SU-DHL-6 (cell line): ENCODE results near the gene PDE4D.

Source experiments
- H2AFZ ChIP-seq: fragments of 200-600 bp; sonication (generic); 2 replicates; pipeline ENCODE4 v1.6.1; 2014; ENCODE audit warnings: low read depth, mild to moderate bottlenecking, moderate library complexity, mixed read lengths, antibody characterized with exemption, low read length; ENCODE audit not compliant: severe bottlenecking
- H3F3A ChIP-seq: fragments of 200-600 bp; shearing (Covaris generic); 2 replicates; pipeline ENCODE4 v1.6.0; 2016; ENCODE audit warnings: antibody characterized with exemption, mild to moderate bottlenecking; ENCODE audit not compliant: insufficient read depth
- H3K27ac ChIP-seq: fragments of 200-600 bp; sonication (generic); 2 replicates; pipeline ENCODE4 v1.5.1; 2016; ENCODE audit warnings: low read depth, mild to moderate bottlenecking, low read length, moderate library complexity, mixed read lengths
- H3K27me3 ChIP-seq: fragments of 200-600 bp; sonication (generic), shearing (Covaris generic); 2 replicates; pipeline ENCODE4 v1.6.0; 2014; ENCODE audit warnings: mild to moderate bottlenecking, low read length
- H3K36me3 ChIP-seq: fragments of 200-600 bp; sonication (generic); 2 replicates; pipeline ENCODE4 v1.6.1; 2014; ENCODE audit warnings: mild to moderate bottlenecking, low read length, mixed read lengths
- H3K4me2 ChIP-seq: fragments of 300-600, 200-600 bp; shearing (Covaris generic), sonication (generic); 2 replicates; pipeline ENCODE4 v1.6.0; 2014; ENCODE audit warnings: low read length, low read depth, mild to moderate bottlenecking; ENCODE audit not compliant: poor library complexity, severe bottlenecking
- H3K4me3 ChIP-seq: fragments of 200-600 bp; sonication (generic); 2 replicates; pipeline ENCODE4 v1.5.1; 2014; ENCODE audit warnings: antibody characterized with exemption, low read length, mild to moderate bottlenecking, mixed read lengths; ENCODE audit not compliant: insufficient read depth, poor library complexity, severe bottlenecking
- H3K79me2 ChIP-seq: fragments of 200-600 bp; sonication (generic); 2 replicates; pipeline ENCODE4 v1.6.1; 2014; ENCODE audit warnings: mild to moderate bottlenecking, low read length, moderate library complexity; ENCODE audit not compliant: insufficient read depth
- H3K9ac ChIP-seq: fragments of 200-600 bp; sonication (generic); 2 replicates; pipeline ENCODE4 v1.7.0; 2014; ENCODE audit warnings: mild to moderate bottlenecking, low read length
- H3K9me2 ChIP-seq: fragments of 200-600 bp; sonication (generic); replicated peaks from 2 replicates; pipeline ENCODE4 v1.6.1; 2014; ENCODE audit warnings: low read length; ENCODE audit not compliant: insufficient read depth
- H3K9me3 ChIP-seq: fragments of 200-600 bp; sonication (generic); 2 replicates; pipeline ENCODE4 v1.6.1; 2014; ENCODE audit warnings: low read length, mixed read lengths; ENCODE audit not compliant: insufficient read depth
- H4K20me1 ChIP-seq: fragments of 200-600 bp; sonication (generic); 2 replicates; pipeline ENCODE4 v1.6.1; 2014; ENCODE audit warnings: low read depth, mild to moderate bottlenecking, antibody characterized with exemption, low read length, moderate library complexity, mixed read lengths
- CTCF ChIP-seq: fragments of 200-600 bp; sonication (generic); IDR thresholded peaks from one replicate; pipeline ENCODE4 v1.5.1; 2017; ENCODE audit warnings: antibody characterized with exemption, mild to moderate bottlenecking, low read length, moderate library complexity; ENCODE audit not compliant: insufficient read depth, poor library complexity, severe bottlenecking
- EZH2phosphoT487 ChIP-seq: fragments of 200-600 bp; sonication (generic), shearing (Covaris generic); conservative IDR thresholded peaks from 2 replicates; pipeline ENCODE4 v1.6.1; 2018; ENCODE audit warnings: mild to moderate bottlenecking, antibody characterized with exemption, low read length, moderate library complexity, mixed read lengths

Gene PDE4D

GRCh38 chr5:59327191-59327980 is 566.1 kb downstream of the PDE4D start:
- no peak overlapping the region for H3K4me2 ChIP-seq

GRCh38 chr5:59326596-59326995 is 566.9 kb downstream of the PDE4D start:
- Histone ChIP-seq H3K9me2 (no peaks in the 10 kb centered on the region), H3K9me3 (no peaks in the 10 kb centered on the region), H3K27me3 (no peaks in the 10 kb centered on the region), H4K20me1 (no peaks in the 10 kb centered on the region), H3K4me2 (no peak overlapping the region), H3K27ac (no peak overlapping the region), H2AFZ (no peak overlapping the region), H3K9ac (no peak overlapping the region), H3K36me3 (no peaks in the 10 kb centered on the region), H3K79me2 (no peaks in the 10 kb centered on the region), H3K4me3 (no peak overlapping the region), H3F3A (no peaks in the 10 kb centered on the region)
- no peak for TF ChIP-seq CTCF
- TF ChIP-seq EZH2phosphoT487: no peak

More at GRCh38 chr5:59327191-59327980, 566.1 kb downstream of the PDE4D start:
- Histone ChIP-seq H3K27me3 (no peaks in the 10 kb centered on the region), H3K9me3 (no peaks in the 10 kb centered on the region), H3K9ac (no peak overlapping the region), H3F3A (no peaks in the 10 kb centered on the region), H3K36me3 (no peaks in the 10 kb centered on the region), H3K9me2 (no peaks in the 10 kb centered on the region), H3K79me2 (no peaks in the 10 kb centered on the region), H3K27ac (no peak overlapping the region), H4K20me1 (no peaks in the 10 kb centered on the region), H2AFZ (no peak overlapping the region), H3K4me3 (no peak overlapping the region)
- no peak for TF ChIP-seq CTCF
- no peak for TF ChIP-seq EZH2phosphoT487

GRCh38 chr5:59325070-59325469 is 568.5 kb downstream of the PDE4D start:
- Histone ChIP-seq H3K4me2 (no peak overlapping the region), H3K9ac (no peak overlapping the region), H4K20me1 (no peaks in the 10 kb centered on the region), H3K9me2 (no peaks in the 10 kb centered on the region), H3F3A (no peaks in the 10 kb centered on the region), H3K27me3 (no peaks in the 10 kb centered on the region), H3K36me3 (no peaks in the 10 kb centered on the region), H3K79me2 (no peaks in the 10 kb centered on the region), H3K9me3 (no peaks in the 10 kb centered on the region), H2AFZ (no peak overlapping the region), H3K4me3 (no peak overlapping the region), H3K27ac (no peak overlapping the region)
- TF ChIP-seq CTCF (no peak), EZH2phosphoT487 (no peak)
